GM19455 (cell line): Measurements from ENCODE around the gene PCYOX1L.

Experiments used
- ATAC-seq: cut with Tn5 transposase; IDR thresholded peaks from one replicate; pipeline ENCODE4 v1.9.1; 2021; ENCODE audit not compliant: unreplicated experiment

PCYOX1L gene

GRCh38 chr5:149406203-149406978, 48.5 kb downstream of the PCYOX1L start:
- ATAC-seq, result no peak

- ATAC-seq, result no peak
Measured at GRCh38 chr5:149406979-149407306, 49.1 kb downstream of the PCYOX1L start.

GRCh38 chr5:149407323-149408251, 49.7 kb downstream of the PCYOX1L start:
- ATAC-seq, result no peak

GRCh38 chr5:149408252-149409099, 50.6 kb downstream of the PCYOX1L start:
- no peak for ATAC-seq

- no peak for ATAC-seq
Measured at GRCh38 chr5:149409268-149409948, 51.6 kb downstream of the PCYOX1L start.

- no peak for ATAC-seq
Measured at GRCh38 chr5:149410071-149410470, 52.2 kb downstream of the PCYOX1L start.

GRCh38 chr5:149410721-149411432, 53.0 kb downstream of the PCYOX1L start:
- ATAC-seq, result no peak

- no peak for ATAC-seq
Measured at GRCh38 chr5:149411738-149412519, 54.1 kb downstream of the PCYOX1L start.

GRCh38 chr5:149412783-149413476, 55.1 kb downstream of the PCYOX1L start:
- ATAC-seq, result no peak

- no peak for ATAC-seq
Measured at GRCh38 chr5:149413477-149414210, 55.8 kb downstream of the PCYOX1L start.

- no peak for ATAC-seq
Measured at GRCh38 chr5:149414405-149415065, 56.7 kb downstream of the PCYOX1L start.

GRCh38 chr5:149415066-149415967, 57.5 kb downstream of the PCYOX1L start:
- no peak for ATAC-seq

GRCh38 chr5:149416987-149417710, 59.3 kb downstream of the PCYOX1L start:
- ATAC-seq, result no peak

GRCh38 chr5:149417711-149418368, 60.0 kb downstream of the PCYOX1L start:
- ATAC-seq, result no peak

GRCh38 chr5:149418910-149419531, 61.2 kb downstream of the PCYOX1L start:
- no peak for ATAC-seq
